IMR-90 (cell line): Measurements from ENCODE around the gene SNED1. TPM values are rescaled to one million over a fixed set of nuclear protein-coding genes. Genes with fewer than 3 reads are reported as not detected.

Experiments used
- ATAC-seq: fragments of 200-7000 bp; cut with Tn5 transposase; 2 replicates; pipeline ENCODE4 v1.9.1; 2020; ENCODE audit warnings: low read depth, mild to moderate bottlenecking, moderate library complexity
- BruUV-seq: library from RNA; stranded (reverse); fragments of 400-500 nt; replicated peaks from 2 replicates; lab custom pipeline; 2021; lab: Mats Ljungman, UMichigan
- CTCF ChIA-PET: fragments of 300-600 bp; formaldehyde crosslinking; extraction: SDS; loops from one replicate; lab custom pipeline; 2021; ENCODE audit warnings: antibody characterized with exemption; lab: Yijun Ruan, JAX
- POLR2A ChIA-PET: fragments of 300-600 bp; sonication (Branson Sonifier 250); formaldehyde crosslinking; loops from one replicate; lab custom pipeline; 2022; ENCODE audit warnings: antibody characterized with exemption; ENCODE audit not compliant: unreplicated experiment; lab: Charles Lee
- DNase-seq: peaks from one replicate; pipeline ENCODE4 v3.0.0; 2013
- H2AFZ ChIP-seq: replicated peaks from 2 replicates; pipeline ENCODE3; 2013; ENCODE audit warnings: low read length, mild to moderate bottlenecking; ENCODE audit not compliant: poor library complexity
- H2AK5ac ChIP-seq: 2 replicates; pipeline ENCODE4 v1.6.1; 2013; ENCODE audit warnings: low read depth, low read length, inconsistent platforms
- H2AK9ac ChIP-seq: replicated peaks from 2 replicates; pipeline ENCODE3; 2013; ENCODE audit warnings: mild to moderate bottlenecking, low read depth, low read length, moderate library complexity; ENCODE audit not compliant: poor library complexity
- H2BK120ac ChIP-seq: 2 replicates; pipeline ENCODE4 v1.6.1; 2013; ENCODE audit warnings: low read depth, low read length, inconsistent platforms
- H2BK15ac ChIP-seq: 3 replicates; pipeline ENCODE4 v1.6.1; 2013; ENCODE audit warnings: low read depth, low read length, inconsistent platforms
- H2BK20ac ChIP-seq: 2 replicates; pipeline ENCODE4 v1.6.1; 2013; ENCODE audit warnings: low read depth, mild to moderate bottlenecking, inconsistent platforms, low read length, moderate library complexity
- H2BK5ac ChIP-seq: 2 replicates; pipeline ENCODE4 v1.6.1; 2013; ENCODE audit warnings: mild to moderate bottlenecking, low read depth, low read length, inconsistent platforms; ENCODE audit not compliant: poor library complexity, severe bottlenecking
- H3K14ac ChIP-seq: replicated peaks from 2 replicates; pipeline ENCODE4 v1.6.1; 2013; ENCODE audit warnings: low read depth, low read length, inconsistent platforms
- H3K18ac ChIP-seq: 2 replicates; pipeline ENCODE4 v1.6.1; 2013; ENCODE audit warnings: low read depth, low read length, control low read depth
- H3K23ac ChIP-seq: 2 replicates; pipeline ENCODE4 v1.6.1; 2013; ENCODE audit warnings: low read depth, low read length, inconsistent platforms
- H3K27ac ChIP-seq: 2 replicates; pipeline ENCODE4 v1.5.1; 2013; ENCODE audit warnings: mild to moderate bottlenecking, control low read depth, low read length; ENCODE audit not compliant: insufficient read depth
- H3K27me3 ChIP-seq: 2 replicates; pipeline ENCODE4 v1.6.1; 2013; ENCODE audit warnings: low read length; ENCODE audit not compliant: control insufficient read depth, insufficient read depth
- H3K36me3 ChIP-seq: 2 replicates; pipeline ENCODE4 v1.6.1; 2013; ENCODE audit warnings: low read length, mixed read lengths; ENCODE audit not compliant: control insufficient read depth, insufficient read depth
- H3K4ac ChIP-seq: 2 replicates; pipeline ENCODE4 v1.6.1; 2013; ENCODE audit warnings: low read depth, low read length, inconsistent platforms
- H3K4me1 ChIP-seq: 2 replicates; pipeline ENCODE4 v1.6.1; 2013; ENCODE audit warnings: low read length, mixed read lengths; ENCODE audit not compliant: control insufficient read depth, insufficient read depth
- H3K4me2 ChIP-seq: 2 replicates; pipeline ENCODE4 v1.6.1; 2013; ENCODE audit warnings: low read depth, mild to moderate bottlenecking, control low read depth, low read length, moderate library complexity
- H3K4me3 ChIP-seq: 2 replicates; pipeline ENCODE4 v1.5.1; 2013; ENCODE audit warnings: low read depth, mild to moderate bottlenecking, control low read depth, low read length, moderate library complexity; ENCODE audit not compliant: insufficient read depth
- H3K56ac ChIP-seq: 2 replicates; pipeline ENCODE4 v1.6.1; 2013; ENCODE audit warnings: low read length, inconsistent platforms; ENCODE audit not compliant: insufficient read depth; ENCODE audit errors: extremely low read depth
- H3K79me1 ChIP-seq, 2 experiments: 2 replicates each; pipeline ENCODE4 v1.6.1; 2013; ENCODE audit warnings: low read length in 2 of 2, inconsistent platforms in 1 of 2, low read depth in 1 of 2
- H3K9ac ChIP-seq: 2 replicates; pipeline ENCODE4 v1.6.1; 2013; ENCODE audit warnings: low read depth, low read length, control low read depth
- H3K9me1 ChIP-seq: 2 replicates; pipeline ENCODE4 v1.6.1; 2013; ENCODE audit warnings: low read length, inconsistent platforms; ENCODE audit not compliant: insufficient read depth
- H3K9me3 ChIP-seq: 2 replicates; pipeline ENCODE4 v1.6.1; 2013; ENCODE audit warnings: low read length; ENCODE audit not compliant: control insufficient read depth, insufficient read depth
- H4K20me1 ChIP-seq: 2 replicates; pipeline ENCODE4 v1.6.1; 2013; ENCODE audit warnings: low read length, inconsistent platforms; ENCODE audit not compliant: insufficient read depth
- H4K5ac ChIP-seq: 2 replicates; pipeline ENCODE4 v1.6.1; 2013; ENCODE audit warnings: mild to moderate bottlenecking, low read depth, low read length, control low read depth
- H4K8ac ChIP-seq, 2 experiments: 2 replicates each; pipeline ENCODE4 v1.6.1; 2013; ENCODE audit warnings: low read depth in 2 of 2, low read length in 2 of 2, control low read depth in 1 of 2, inconsistent platforms in 1 of 2
- H4K91ac ChIP-seq: 2 replicates; pipeline ENCODE4 v1.6.1; 2013; ENCODE audit warnings: low read depth, low read length, inconsistent platforms; ENCODE audit not compliant: insufficient read depth
- CHD1 ChIP-seq: IDR thresholded peaks from 2 replicates; pipeline ENCODE4 v1.6.1; 2012; ENCODE audit warnings: low read depth, low read length, improper control_type of control experiment
- MAFK ChIP-seq: IDR thresholded peaks from 2 replicates; pipeline ENCODE4 v1.6.1; 2012; ENCODE audit warnings: low read depth, low read length, improper control_type of control experiment
- MAZ ChIP-seq: IDR thresholded peaks from 2 replicates; pipeline ENCODE4 v1.6.1; 2012; ENCODE audit warnings: low read depth, mild to moderate bottlenecking, low read length, improper control_type of control experiment, moderate library complexity, borderline replicate concordance
- NFE2L2 ChIP-seq: fragments of 150-350 bp; IDR thresholded peaks from 2 replicates; pipeline ENCODE4 v1.6.1; 2016; ENCODE audit warnings: low read depth, mild to moderate bottlenecking, low read length
- POLR2A ChIP-seq: IDR thresholded peaks from 2 replicates; pipeline ENCODE4 v1.6.1; 2012; ENCODE audit warnings: mild to moderate bottlenecking, low read depth, low read length
- RFX5 ChIP-seq: IDR thresholded peaks from 2 replicates; pipeline ENCODE4 v1.8.0; 2012; ENCODE audit warnings: low read depth, mild to moderate bottlenecking, low read length, moderate library complexity
- WGBS, 2 experiments: methylation state at CpG; one replicate each; pipeline versions ENCODE4 v1.1.5 to v1.1.7; 2013; ENCODE audit warnings: missing lambda C conversion rate in 2 of 2; ENCODE audit not compliant: insufficient read length in 1 of 2; ENCODE audit errors: extremely low coverage in 2 of 2; 5-methylcytosine and 5-hydroxymethylcytosine counted together
- dilution Hi-C: fragments of 300-500 bp; cut with HindIII; formaldehyde crosslinking; loops from one replicate; pipeline ENCODE4 v1.14.3; 2018; ENCODE audit warnings: low sequenced_read_pairs; ENCODE audit not compliant: unreplicated experiment
- in situ Hi-C: fragments of 300-500 bp; cut with MboI; formaldehyde crosslinking; loops from 3 replicates; pipeline ENCODE4 v1.14.3; 2019; ENCODE audit warnings: low sequenced_read_pairs, inconsistent platforms, mixed read lengths
- intact Hi-C: fragments of 100-400 bp; cut with micrococcal nuclease; formaldehyde crosslinking; loops from 2 replicates; pipeline ENCODE4 v1.10.0; 2022
- polyA plus RNA-seq, 3 experiments: library from polyadenylated mRNA; depleted of rRNA; stranded (reverse); fragments of >200 nt; gene quantifications; 2 replicates each; pipeline ENCODE4 v1.2.3, GENCODE V29; 2012; ENCODE audit warnings: low replicate concordance in 1 of 3
- total RNA-seq: library from RNA; depleted of rRNA; stranded (reverse); fragments of >200 nt; gene quantifications from 2 replicates; pipeline ENCODE4 v1.2.3, GENCODE V29; 2012
- TF ChIP-seq, protein P1 (sequence below): conservative IDR thresholded peaks from 2 replicates; pipeline ENCODE4 v1.5.1; 2012; ENCODE audit warnings: mild to moderate bottlenecking, low read depth, low read length, improper control_type of control experiment
- TF ChIP-seq, protein P2 (sequence below): fragments of 150-350 bp; IDR thresholded peaks from 2 replicates; pipeline ENCODE4 v1.6.1; 2016; ENCODE audit warnings: low read depth, mild to moderate bottlenecking, low read length, moderate library complexity, borderline replicate concordance

The SNED1 gene
- total and polyA plus RNA-seq, 2 of the 4 experiments (the other 2 are of a cell fraction), result 1.1 to 3.4 TPM

DNA sequence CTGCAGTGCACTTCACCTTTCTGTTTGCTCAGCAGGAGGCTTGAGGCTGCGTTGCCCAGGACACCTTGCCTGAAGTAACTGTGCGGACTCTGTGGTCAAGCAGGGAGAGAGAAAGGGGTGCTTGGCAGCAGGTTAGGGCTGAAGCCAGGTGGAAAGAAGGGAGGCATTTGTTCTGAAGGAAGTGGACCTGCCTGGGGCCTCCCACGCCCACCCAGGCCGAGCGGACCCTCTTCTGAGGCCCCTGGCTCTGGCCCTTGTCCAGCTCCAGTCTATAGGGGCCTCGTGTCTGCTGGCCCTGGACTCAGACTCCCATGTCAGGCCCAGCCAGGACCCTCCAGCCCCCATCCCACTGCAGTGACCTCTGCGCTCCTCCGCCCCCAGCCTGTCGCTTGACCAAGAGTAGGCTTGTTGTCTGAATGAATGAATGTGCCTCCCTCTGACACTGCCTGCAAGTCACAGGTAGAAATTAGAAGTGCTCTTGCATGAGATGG lies 2.5 kb downstream of the SNED1 start:
- intact Hi-C loops, result no loop called here
- H3K9me1 ChIP-seq, result no peaks in the 10 kb centered on the region
- peaks cover 36% of the 10 kb centered on the region for H3K36me3 ChIP-seq
- H2AK5ac ChIP-seq, result no peak overlapping the region
- H4K91ac ChIP-seq, result no peak overlapping the region
- no peak overlapping the region for H3K14ac ChIP-seq
- dilution Hi-C loops, result no loop called here
- H3K56ac ChIP-seq, result no peak overlapping the region
- H2AK9ac ChIP-seq, result no peak overlapping the region
- H3K27me3 ChIP-seq, result no peaks in the 10 kb centered on the region
- H4K8ac ChIP-seq, result no peak overlapping the region
- WGBS, 2 experiments, result 100% methylated on average over 1 of the region's 9 CpGs; no CpG with 5 or more reads in 1 of the 2 experiments
- H4K20me1 ChIP-seq, result no peaks in the 10 kb centered on the region
- ChIA-PET CTCF (interaction anchor here (0.7 kb wide), 1 partner anchor 11 kb away, joined by 3 read pairs; no protein-coding TSS in a partner anchor), POLR2A (no interaction called here)
- no peak overlapping the region for H2BK120ac ChIP-seq
- no peak overlapping the region for H3K4me3 ChIP-seq
- no peak overlapping the region for H2BK15ac ChIP-seq
- TF ChIP-seq, protein P1, sequence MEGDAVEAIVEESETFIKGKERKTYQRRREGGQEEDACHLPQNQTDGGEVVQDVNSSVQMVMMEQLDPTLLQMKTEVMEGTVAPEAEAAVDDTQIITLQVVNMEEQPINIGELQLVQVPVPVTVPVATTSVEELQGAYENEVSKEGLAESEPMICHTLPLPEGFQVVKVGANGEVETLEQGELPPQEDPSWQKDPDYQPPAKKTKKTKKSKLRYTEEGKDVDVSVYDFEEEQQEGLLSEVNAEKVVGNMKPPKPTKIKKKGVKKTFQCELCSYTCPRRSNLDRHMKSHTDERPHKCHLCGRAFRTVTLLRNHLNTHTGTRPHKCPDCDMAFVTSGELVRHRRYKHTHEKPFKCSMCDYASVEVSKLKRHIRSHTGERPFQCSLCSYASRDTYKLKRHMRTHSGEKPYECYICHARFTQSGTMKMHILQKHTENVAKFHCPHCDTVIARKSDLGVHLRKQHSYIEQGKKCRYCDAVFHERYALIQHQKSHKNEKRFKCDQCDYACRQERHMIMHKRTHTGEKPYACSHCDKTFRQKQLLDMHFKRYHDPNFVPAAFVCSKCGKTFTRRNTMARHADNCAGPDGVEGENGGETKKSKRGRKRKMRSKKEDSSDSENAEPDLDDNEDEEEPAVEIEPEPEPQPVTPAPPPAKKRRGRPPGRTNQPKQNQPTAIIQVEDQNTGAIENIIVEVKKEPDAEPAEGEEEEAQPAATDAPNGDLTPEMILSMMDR, result no peak
- TF ChIP-seq POLR2A (no peak), MAZ (no peak), NFE2L2 (no peak), CHD1 (no peak), RFX5 (no peak), MAFK (no peak)
- TF ChIP-seq, protein P2, sequence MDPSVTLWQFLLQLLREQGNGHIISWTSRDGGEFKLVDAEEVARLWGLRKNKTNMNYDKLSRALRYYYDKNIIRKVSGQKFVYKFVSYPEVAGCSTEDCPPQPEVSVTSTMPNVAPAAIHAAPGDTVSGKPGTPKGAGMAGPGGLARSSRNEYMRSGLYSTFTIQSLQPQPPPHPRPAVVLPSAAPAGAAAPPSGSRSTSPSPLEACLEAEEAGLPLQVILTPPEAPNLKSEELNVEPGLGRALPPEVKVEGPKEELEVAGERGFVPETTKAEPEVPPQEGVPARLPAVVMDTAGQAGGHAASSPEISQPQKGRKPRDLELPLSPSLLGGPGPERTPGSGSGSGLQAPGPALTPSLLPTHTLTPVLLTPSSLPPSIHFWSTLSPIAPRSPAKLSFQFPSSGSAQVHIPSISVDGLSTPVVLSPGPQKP, result no peak
- H3K4me1 ChIP-seq, result peaks cover 13% of the 10 kb centered on the region; the same call in 1 of the 2 replicates
- H3K4me2 ChIP-seq, result no peak overlapping the region; the same call in 1 of the 2 replicates
- H3K9me3 ChIP-seq, result peaks cover 18% of the 10 kb centered on the region
- H2AFZ ChIP-seq, result no peak overlapping the region
- no peak overlapping the region for H3K9ac ChIP-seq
- H3K4ac ChIP-seq, result no peak overlapping the region
- ATAC-seq (no peak), DNase-seq (no peak)
- H3K79me1 ChIP-seq, result no peaks in the 10 kb centered on the region; a peak in 1 of 4 replicates
- TSS peak; percentile 42 for BruUV-seq
- no peak overlapping the region for H2BK20ac ChIP-seq
- H3K18ac ChIP-seq, result no peak overlapping the region
- no peak overlapping the region for H4K5ac ChIP-seq
- no peak overlapping the region for H3K23ac ChIP-seq
- in situ Hi-C loops, result no loop called here
- H3K27ac ChIP-seq, result no peak overlapping the region
- no peak overlapping the region for H2BK5ac ChIP-seq
